CD14-positive monocyte (primary cell): Measurements from ENCODE around the gene SLIT3. TPM values are rescaled to one million over a fixed set of nuclear protein-coding genes. Genes with fewer than 3 reads are reported as not detected.

Source experiments
- DNase-seq, 3 donors: peaks; one replicate each; pipeline ENCODE4 v3.0.0-alpha.2; 2011 to 2022
- H2AFZ ChIP-seq: 2 replicates; pipeline ENCODE4 v1.6.0; 2012; ENCODE audit warnings: mild to moderate bottlenecking, low read depth, low read length, inconsistent platforms; ENCODE audit not compliant: insufficient read depth, poor library complexity, severe bottlenecking
- H3K27ac ChIP-seq, 2 donors: 1 replicate in 1 of 2; 2 replicates in 1 of 2; pipeline ENCODE4 v1.5.1; 2012 to 2013; ENCODE audit warnings: low read length in 2 of 2, control low read depth in 1 of 2, inconsistent platforms in 1 of 2, low read depth in 1 of 2, mild to moderate bottlenecking in 1 of 2
- H3K27me3 ChIP-seq, 2 donors: one replicate each; pipeline versions ENCODE4 v1.6.0 to v1.6.1; 2011 to 2013; ENCODE audit warnings: low read length in 2 of 2; ENCODE audit not compliant: control insufficient read depth in 2 of 2, insufficient read depth in 2 of 2
- H3K36me3 ChIP-seq, 2 donors: replicated peaks in 1 of 2; 1 replicate in 1 of 2; 2 replicates in 1 of 2; pipeline versions ENCODE4 v1.5.1 to v1.6.1; 2012 to 2013; ENCODE audit warnings: low read length in 2 of 2, control low read depth in 1 of 2, inconsistent platforms in 1 of 2, mild to moderate bottlenecking in 1 of 2; ENCODE audit not compliant: insufficient read depth in 2 of 2, control insufficient read depth in 1 of 2
- H3K4me1 ChIP-seq, 2 donors: 1 replicate in 1 of 2; 2 replicates in 1 of 2; pipeline versions ENCODE4 v1.5.1 to v1.6.1; 2012 to 2013; ENCODE audit warnings: low read length in 2 of 2, control low read depth in 1 of 2, inconsistent platforms in 1 of 2, mild to moderate bottlenecking in 1 of 2, moderate library complexity in 1 of 2; ENCODE audit not compliant: insufficient read depth in 2 of 2, control insufficient read depth in 1 of 2
- H3K4me2 ChIP-seq: replicated peaks from 2 replicates; pipeline ENCODE3; 2012; ENCODE audit warnings: low read length, moderate library complexity, mild to moderate bottlenecking; ENCODE audit not compliant: poor library complexity, severe bottlenecking; ENCODE audit errors: extremely low read depth
- H3K4me3 ChIP-seq, 3 experiments: fragments of 200-600 bp in 1 of 3; sonication (generic) in 1 of 3; replicated peaks in 1 of 3; 1 replicate in 2 of 3; 2 replicates in 1 of 3; pipeline ENCODE4 v1.5.1; 2011 to 2013; ENCODE audit warnings: low read length in 3 of 3, mild to moderate bottlenecking in 3 of 3, control low read depth in 2 of 3, low read depth in 2 of 3, inconsistent platforms in 1 of 3, moderate library complexity in 1 of 3
- H3K79me2 ChIP-seq: 2 replicates; pipeline ENCODE4 v1.6.0; 2012; ENCODE audit warnings: mild to moderate bottlenecking, control low read depth, inconsistent platforms, low read length, moderate library complexity; ENCODE audit not compliant: insufficient read depth
- H3K9ac ChIP-seq: 2 replicates; pipeline ENCODE4 v1.6.0; 2017; ENCODE audit warnings: low read length, mild to moderate bottlenecking; ENCODE audit not compliant: insufficient read depth, poor library complexity, severe bottlenecking
- H3K9me3 ChIP-seq, 2 donors: replicated peaks in 1 of 2; 1 replicate in 1 of 2; 2 replicates in 1 of 2; pipeline versions ENCODE4 v1.5.1 to v1.6.1; 2012 to 2013; ENCODE audit warnings: low read length in 2 of 2, control low read depth in 1 of 2; ENCODE audit not compliant: control insufficient read depth in 1 of 2, insufficient read depth in 1 of 2
- H4K20me1 ChIP-seq: 2 replicates; pipeline ENCODE4 v1.6.0; 2012; ENCODE audit warnings: mild to moderate bottlenecking, low read length, control low read depth, moderate library complexity; ENCODE audit not compliant: insufficient read depth
- H3K27ac Mint-ChIP-seq, 7 donors: one replicate each; pipeline ENCODE4 v1.8.0; 2020; ENCODE audit warnings: mild to moderate bottlenecking in 7 of 7, mixed read lengths in 7 of 7, moderate library complexity in 6 of 7, inconsistent platforms in 2 of 7
- H3K27me3 Mint-ChIP-seq, 3 donors: one replicate each; pipeline ENCODE4 v1.8.0; 2021 to 2022; ENCODE audit warnings: low read depth in 3 of 3, mild to moderate bottlenecking in 3 of 3, mixed read lengths in 3 of 3, moderate library complexity in 3 of 3, inconsistent platforms in 1 of 3
- H3K36me3 Mint-ChIP-seq, 2 donors: one replicate each; pipeline ENCODE4 v1.8.0; 2020; ENCODE audit warnings: mixed read lengths in 2 of 2, inconsistent platforms in 1 of 2, mild to moderate bottlenecking in 1 of 2
- H3K4me1 Mint-ChIP-seq: one replicate; pipeline ENCODE4 v1.8.0; 2020; ENCODE audit warnings: mild to moderate bottlenecking, mixed read lengths
- H3K4me3 Mint-ChIP-seq, 2 donors: one replicate each; pipeline ENCODE4 v1.8.0; 2020; ENCODE audit warnings: mild to moderate bottlenecking in 2 of 2, mixed read lengths in 2 of 2, moderate library complexity in 1 of 2
- H3K9me3 Mint-ChIP-seq, 7 donors: one replicate each; pipeline ENCODE4 v1.8.0; 2020 to 2022; ENCODE audit warnings: mixed read lengths in 7 of 7, mild to moderate bottlenecking in 6 of 7, moderate library complexity in 6 of 7, inconsistent platforms in 2 of 7
- CTCF ChIP-seq: fragments of 200-600 bp; IDR thresholded peaks from one replicate; pipeline ENCODE4 v1.8.0; 2022; ENCODE audit warnings: antibody characterized with exemption, mild to moderate bottlenecking
- WGBS: methylation state at CpG from one replicate; pipeline ENCODE4 v1.1.5; 2013; ENCODE audit warnings: missing lambda C conversion rate; ENCODE audit not compliant: insufficient coverage; 5-methylcytosine and 5-hydroxymethylcytosine counted together
- intact Hi-C, 2 donors: fragments of 100-400 bp; cut with micrococcal nuclease; formaldehyde crosslinking; loops; one replicate each; pipeline versions ENCODE4 v1.15.0 to v1.15.1; 2023
- polyA plus RNA-seq, 3 donors: library from polyadenylated mRNA; depleted of rRNA in 1 of 3; unstranded in 2 of 3; stranded (reverse) in 1 of 3; fragments of 300-500 nt in 2 of 3; fragments of >200 nt in 1 of 3; fragmentation: Illumina TruSeq in 2 of 3; gene quantifications; 1 replicate in 2 of 3; 2 replicates in 1 of 3; pipeline ENCODE4 v1.2.3, GENCODE V29; 2012 to 2021

SLIT3 gene
- polyA plus RNA-seq, 3 donors, result not detected

- H3K4me1 ChIP-seq, result peaks cover 5 to 6% of the 10 kb centered on the region in 2 donors
- Mint-ChIP-seq H3K27me3 (peaks cover 0 to 3% (median 2%) of the 10 kb centered on the region in 3 donors), H3K36me3 (no peaks in the 10 kb centered on the region), H3K4me1 (peaks cover 6% of the 10 kb centered on the region), H3K9me3 (peaks cover 0 to 2% (median 0%) of the 10 kb centered on the region in 7 donors), H3K4me3 (no peak overlapping the region), H3K27ac (no peak overlapping the region)
- H3K36me3 ChIP-seq, result no peaks in the 10 kb centered on the region
- no peak overlapping the region for H3K4me3 ChIP-seq
- H2AFZ ChIP-seq, result no peak overlapping the region
- no peaks in the 10 kb centered on the region for H3K9me3 ChIP-seq
- no peaks in the 10 kb centered on the region for H3K79me2 ChIP-seq
- no peak overlapping the region for H3K9ac ChIP-seq
- H3K4me2 ChIP-seq, result no peak overlapping the region
- WGBS, result 78% methylated on average over 3 of the region's 4 CpGs
- TF ChIP-seq CTCF, result no peak
- DNase-seq, result no peak
- intact Hi-C loops, result no loop called here
- no peaks in the 10 kb centered on the region for H4K20me1 ChIP-seq
- H3K27me3 ChIP-seq, result no peaks in the 10 kb centered on the region
- H3K27ac ChIP-seq, result no peak overlapping the region
Measured at GRCh38 chr5:168681556-168682183, 619.3 kb downstream of the SLIT3 start.

GRCh38 chr5:168680395-168680794 lies 620.5 kb downstream of the SLIT3 start:
- no peak overlapping the region for H3K27ac Mint-ChIP-seq
- H3K4me1 Mint-ChIP-seq, result peaks cover 6% of the 10 kb centered on the region
- TF ChIP-seq CTCF, result no peak

More at GRCh38 chr5:168680395-168680794, 620.5 kb downstream of the SLIT3 start:
- Mint-ChIP-seq H3K36me3 (no peaks in the 10 kb centered on the region), H3K4me3 (no peak overlapping the region), H3K9me3 (peaks cover 0 to 2% (median 0%) of the 10 kb centered on the region in 7 donors), H3K27me3 (peaks cover 0 to 1% (median 0%) of the 10 kb centered on the region in 3 donors)
- no peaks in the 10 kb centered on the region for H3K9me3 ChIP-seq
- no peaks in the 10 kb centered on the region for H3K36me3 ChIP-seq
- no peak overlapping the region for H3K4me3 ChIP-seq
- no peaks in the 10 kb centered on the region for H3K27me3 ChIP-seq
- peaks cover 5 to 6% of the 10 kb centered on the region in 2 donors for H3K4me1 ChIP-seq
- no peaks in the 10 kb centered on the region for H3K79me2 ChIP-seq
- H3K27ac ChIP-seq, result no peak overlapping the region
- H3K9ac ChIP-seq, result no peak overlapping the region
- H2AFZ ChIP-seq, result no peak overlapping the region
- no peak for DNase-seq
- H3K4me2 ChIP-seq, result no peak overlapping the region
- H4K20me1 ChIP-seq, result no peaks in the 10 kb centered on the region
- WGBS, result 100% methylated on average over 1 of the region's 2 CpGs
- intact Hi-C loops, result no loop called here
